A549 (cell line): ENCODE data around the gene BRSK2.

Source experiments
- CBX8 ChIP-seq: fragments of 200-600 bp; sonication (generic); IDR thresholded peaks from 2 replicates; pipeline ENCODE4 v1.6.1; 2016
- CTCF ChIP-seq: fragments of >200 bp; sonication (Bioruptor Twin); formaldehyde crosslinking; IDR thresholded peaks from 3 replicates; pipeline ENCODE4 v1.5.1; 2016
- EP300 ChIP-seq, 2 experiments: fragments of >200 bp; sonication (Bioruptor Twin); formaldehyde crosslinking; IDR thresholded peaks; 2 replicates in 1 of 2; 3 replicates in 1 of 2; pipeline ENCODE4 v1.6.1; 2016 to 2017
- FOSL2 ChIP-seq, 2 experiments: fragments of 450-650 bp in 1 of 2; fragments of >200 bp in 1 of 2; sonication (Bioruptor Twin) in 1 of 2; formaldehyde crosslinking; IDR thresholded peaks; 2 replicates each; pipeline versions ENCODE4 v1.5.0 to v1.6.1; 2016 to 2020; ENCODE audit warnings: mild to moderate bottlenecking in 1 of 2, moderate library complexity in 1 of 2
- HDAC2 ChIP-seq: fragments of 200-600 bp; sonication (generic); IDR thresholded peaks from 2 replicates; pipeline ENCODE4 v1.6.1; 2016
- HES2 ChIP-seq: fragments of >200 bp; sonication (Bioruptor Twin); formaldehyde crosslinking; IDR thresholded peaks from 2 replicates; pipeline ENCODE4 v1.6.1; 2016
- HEYL ChIP-seq: fragments of 250-450 bp; sonication (Bioruptor Pico); IDR thresholded peaks from 2 replicates; pipeline ENCODE4 v1.8.0; 2021; ENCODE audit warnings: mild to moderate bottlenecking, moderate library complexity
- HOXA7 ChIP-seq: fragments of 250-450 bp; sonication (Bioruptor Pico); IDR thresholded peaks from 2 replicates; pipeline ENCODE4 v1.5.0; 2020; ENCODE audit warnings: mild to moderate bottlenecking, moderate library complexity
- JUNB ChIP-seq: fragments of >200 bp; sonication (Bioruptor Twin); formaldehyde crosslinking; IDR thresholded peaks from 2 replicates; pipeline ENCODE4 v1.6.1; 2016
- NR3C1 ChIP-seq: fragments of >200 bp; sonication (Bioruptor Twin); formaldehyde crosslinking; IDR thresholded peaks from 3 replicates; pipeline ENCODE4 v1.6.1; 2017
- POLR2A ChIP-seq: IDR thresholded peaks from 2 replicates; pipeline ENCODE4 v1.6.1; 2012; ENCODE audit warnings: mild to moderate bottlenecking, low read length
- SREBF2 ChIP-seq: fragments of 450-650 bp; IDR thresholded peaks from 2 replicates; pipeline ENCODE4 v1.6.1; 2014; ENCODE audit warnings: mild to moderate bottlenecking, moderate library complexity
- USF2 ChIP-seq: fragments of 450-650 bp; IDR thresholded peaks from 2 replicates; pipeline ENCODE4 v1.6.1; 2014; ENCODE audit warnings: antibody characterized with exemption

GRCh38 chr11:1470681-1471611 is 81.2 kb downstream of the BRSK2 start:
- TF ChIP-seq CTCF (no peak), HDAC2 (no peak), FOSL2 (IDR thresholded peaks at IDR 0.05) (no peak), FOSL2 (CRISPR knock-in tag; IDR thresholded peaks at IDR 0.05) (no peak), USF2 (no peak), POLR2A (no peak), NR3C1 (no peak), CBX8 (no peak), HOXA7 (CRISPR knock-in tag) (no peak), HES2 (no peak), SREBF2 (no peak), JUNB (no peak), HEYL (CRISPR knock-in tag) (no peak), EP300 (IDR thresholded peaks at IDR 0.05) (no peak)
